ENCODE measurements around the gene ACSS1.

The ACSS1 gene

DNA sequence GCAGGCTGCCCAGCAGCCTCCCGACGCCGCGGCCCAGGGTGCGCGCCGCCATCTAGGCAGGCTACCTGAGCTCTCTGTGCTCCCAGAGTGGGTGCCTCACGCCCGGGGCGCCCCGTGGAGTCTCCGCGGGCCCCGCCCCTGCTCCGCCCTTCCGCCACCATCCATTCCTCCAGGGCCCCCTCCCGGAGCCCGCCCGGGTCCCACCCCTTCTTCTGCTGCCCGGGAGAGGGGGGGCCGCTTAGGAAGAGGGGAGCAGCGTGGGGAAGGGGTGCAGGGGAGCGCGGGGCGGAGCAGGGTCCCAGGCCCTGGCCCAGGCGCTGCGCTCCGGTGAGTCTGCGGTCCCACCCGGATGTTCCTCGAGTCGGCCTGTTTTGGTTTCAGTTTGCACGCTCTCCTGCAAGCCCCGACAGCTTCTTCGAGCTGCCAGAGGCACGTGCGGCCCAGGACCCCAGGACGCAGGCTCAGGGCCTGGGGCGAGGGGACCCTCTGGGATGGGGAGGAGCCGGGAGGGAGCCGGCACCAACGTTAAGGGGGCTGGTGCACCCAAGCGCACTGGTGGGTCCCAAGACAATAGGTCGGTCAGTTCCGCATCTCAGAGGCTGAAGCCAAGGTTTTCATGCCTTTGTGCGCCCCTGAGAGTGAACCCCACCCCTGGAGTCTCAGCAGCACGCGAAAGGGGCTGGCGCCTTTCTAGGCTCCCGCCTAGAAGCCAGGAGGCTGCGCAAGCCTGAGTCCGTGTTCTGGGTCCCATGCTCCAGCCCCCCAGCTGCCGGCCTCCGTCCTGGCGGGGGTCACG is at the start of gene ACSS1:
Gene ACSS1 (minus strand): TSS at position 89 of the 796 bp plus-strand sequence. CDS start 37 bp downstream, at position 52.
- DNase-seq = peak; percentile 21

DNA sequence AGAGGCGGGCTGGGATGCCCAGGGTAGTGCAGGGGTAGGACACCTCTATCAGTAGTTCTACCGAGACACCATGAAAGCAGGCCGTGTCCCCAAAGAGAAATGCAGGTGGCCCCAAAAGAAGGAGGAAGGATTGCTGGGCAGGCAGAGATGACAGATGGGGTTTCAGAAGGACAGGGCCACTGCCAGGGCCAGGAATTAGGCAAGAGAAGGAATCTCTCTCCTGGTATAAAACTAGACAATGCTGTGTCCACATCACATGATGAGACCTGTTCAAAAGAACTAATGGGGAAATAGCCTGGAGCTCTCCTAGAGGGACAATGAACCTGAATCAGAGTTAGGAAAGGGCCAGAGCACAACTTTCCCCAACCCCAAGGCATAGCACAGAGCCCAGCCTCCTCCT is 45.6 kb upstream of the ACSS1 start:
- DNase-seq = no peak

DNA sequence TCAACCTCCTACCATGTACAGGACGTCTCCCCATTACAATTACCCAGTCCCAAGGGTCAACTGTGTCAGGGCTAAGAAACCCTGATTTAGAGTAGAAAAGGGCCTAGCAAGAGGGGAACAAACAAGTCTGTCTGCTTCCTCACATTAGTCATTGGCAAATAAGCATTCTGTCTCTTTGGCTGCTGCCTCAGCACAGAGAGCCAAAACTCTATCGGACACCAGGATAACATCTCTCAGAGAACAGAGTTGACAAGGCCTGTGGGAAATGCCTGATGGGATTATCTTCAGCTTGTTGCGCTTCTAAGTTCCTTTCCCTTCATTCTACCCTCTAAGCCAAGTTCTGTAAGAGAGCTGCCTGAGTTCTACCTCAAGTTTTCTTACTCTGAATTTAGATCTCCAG is 43.0 kb upstream of the ACSS1 start:
- no peak for DNase-seq

- no peak for DNase-seq
Observed at GRCh38 chr20:25099601-25100140, 41.7 kb upstream of the ACSS1 start.

GRCh38 chr20:25097498-25097897 is 39.6 kb upstream of the ACSS1 start:
- DNase-seq = no peak

- no peak for DNase-seq
Observed at GRCh38 chr20:25090492-25091429, 32.8 kb upstream of the ACSS1 start.

GRCh38 chr20:25089662-25090061 is 31.7 kb upstream of the ACSS1 start:
- DNase-seq = no peak

- no peak for DNase-seq
Observed at GRCh38 chr20:25089096-25089495, 31.2 kb upstream of the ACSS1 start.

GRCh38 chr20:25088267-25088666 is 30.3 kb upstream of the ACSS1 start:
- DNase-seq = no peak

- no peak for DNase-seq
Observed at GRCh38 chr20:25087186-25087929, 29.4 kb upstream of the ACSS1 start.

DNA sequence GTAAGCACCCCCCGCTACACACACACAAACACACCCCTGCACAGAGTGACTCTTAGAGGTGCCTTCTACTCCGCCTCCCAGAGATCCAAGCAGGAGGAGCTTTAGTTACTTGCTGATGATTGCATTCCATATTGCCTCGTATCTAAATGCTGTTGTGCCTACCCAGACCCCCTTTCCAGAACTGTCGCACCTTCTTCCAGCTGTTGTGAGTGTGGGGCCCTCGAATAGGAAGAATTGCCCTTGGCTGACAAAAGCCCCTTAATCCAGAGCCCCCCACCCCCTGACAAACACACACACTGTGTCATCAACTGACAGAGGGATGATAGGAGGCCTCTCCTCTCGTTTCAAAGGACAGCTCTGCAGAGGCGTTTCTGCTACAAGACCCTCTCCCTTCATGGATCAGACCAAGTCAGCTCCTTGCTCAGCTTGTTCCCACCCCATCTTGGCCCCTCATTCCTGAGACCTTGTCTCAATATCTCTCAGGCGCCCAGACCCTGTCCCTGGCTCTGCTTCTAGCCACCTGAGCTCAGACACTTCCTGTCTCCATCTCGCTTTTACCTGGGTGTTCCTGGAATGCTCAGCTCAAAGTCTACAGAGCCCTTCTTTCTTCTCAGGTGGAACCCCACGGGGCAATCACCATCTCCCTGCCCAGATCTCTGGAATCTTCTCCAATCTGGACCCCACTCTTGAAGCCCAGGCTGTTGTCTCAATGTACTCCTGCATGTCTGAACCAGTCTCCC is 28.0 kb upstream of the ACSS1 start:
- no peak for DNase-seq

DNA sequence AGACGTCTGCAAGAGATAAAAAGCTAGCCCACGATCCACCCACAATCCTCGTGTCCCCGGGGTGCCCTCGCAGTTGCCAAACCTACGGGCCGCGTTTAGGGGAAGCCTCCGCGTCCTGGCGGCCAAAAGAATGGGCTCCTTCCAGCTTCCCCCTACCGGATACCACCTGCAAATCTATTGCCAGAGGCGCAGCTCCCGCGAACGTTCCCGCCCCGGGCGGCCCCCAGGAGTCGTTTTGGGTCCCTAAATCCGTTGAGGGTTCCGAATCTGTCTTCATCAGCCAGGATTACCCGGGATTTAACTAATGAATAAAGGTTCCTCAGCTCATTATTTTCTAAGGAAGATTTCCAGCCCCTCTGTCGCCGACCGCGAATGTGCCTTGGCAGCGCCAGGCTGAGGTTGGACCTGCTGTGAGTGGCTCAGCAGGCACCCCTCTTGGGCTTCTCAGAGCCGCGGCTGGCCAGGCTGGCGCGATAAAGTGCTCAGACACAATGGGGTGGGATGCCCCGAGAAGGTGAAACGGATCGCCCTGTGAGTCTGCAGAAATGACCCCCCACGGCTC is 26.8 kb upstream of the ACSS1 start:
- no peak for DNase-seq

DNA sequence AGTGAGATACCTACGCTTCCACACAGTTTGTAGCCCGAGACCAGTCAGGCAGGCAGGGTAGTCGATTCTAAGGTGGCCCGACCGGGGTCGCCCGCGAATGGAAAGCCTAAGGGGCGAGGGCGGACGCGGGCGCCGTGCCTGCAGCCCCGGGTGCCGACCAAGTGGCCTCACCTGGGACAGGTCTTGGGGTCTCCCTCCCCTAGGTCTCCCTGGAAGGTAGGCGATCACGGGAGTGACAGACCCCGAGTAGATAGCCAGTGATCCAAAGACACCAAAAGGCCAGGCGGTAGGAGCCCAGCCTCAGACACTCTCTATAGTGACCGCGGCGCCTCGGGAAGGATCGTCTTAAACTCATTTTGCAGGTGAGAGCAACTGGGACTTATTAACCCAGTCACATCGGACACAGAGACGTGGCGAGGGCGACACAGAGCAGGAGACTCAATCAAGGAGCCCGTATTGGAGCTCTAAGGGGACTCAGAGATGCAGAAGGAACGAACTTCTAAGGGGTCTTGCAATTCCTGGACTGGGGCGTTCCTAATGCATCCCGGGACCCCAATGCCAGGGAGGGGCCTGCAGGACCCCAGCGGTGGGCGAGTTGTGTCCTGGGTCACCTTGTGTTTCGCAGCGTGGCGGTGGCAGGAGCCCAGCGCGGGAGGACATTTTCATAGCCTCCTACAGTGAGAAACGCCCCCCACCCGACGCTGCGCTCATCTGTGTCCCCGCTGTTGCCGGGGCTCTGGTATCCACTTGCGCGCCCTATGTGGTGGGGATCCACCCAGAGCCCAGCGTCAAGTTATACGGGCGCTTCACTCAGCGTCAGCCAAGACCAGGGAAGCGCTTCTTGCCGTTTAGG is 26.1 kb upstream of the ACSS1 start:
- DNase-seq = no peak

DNA sequence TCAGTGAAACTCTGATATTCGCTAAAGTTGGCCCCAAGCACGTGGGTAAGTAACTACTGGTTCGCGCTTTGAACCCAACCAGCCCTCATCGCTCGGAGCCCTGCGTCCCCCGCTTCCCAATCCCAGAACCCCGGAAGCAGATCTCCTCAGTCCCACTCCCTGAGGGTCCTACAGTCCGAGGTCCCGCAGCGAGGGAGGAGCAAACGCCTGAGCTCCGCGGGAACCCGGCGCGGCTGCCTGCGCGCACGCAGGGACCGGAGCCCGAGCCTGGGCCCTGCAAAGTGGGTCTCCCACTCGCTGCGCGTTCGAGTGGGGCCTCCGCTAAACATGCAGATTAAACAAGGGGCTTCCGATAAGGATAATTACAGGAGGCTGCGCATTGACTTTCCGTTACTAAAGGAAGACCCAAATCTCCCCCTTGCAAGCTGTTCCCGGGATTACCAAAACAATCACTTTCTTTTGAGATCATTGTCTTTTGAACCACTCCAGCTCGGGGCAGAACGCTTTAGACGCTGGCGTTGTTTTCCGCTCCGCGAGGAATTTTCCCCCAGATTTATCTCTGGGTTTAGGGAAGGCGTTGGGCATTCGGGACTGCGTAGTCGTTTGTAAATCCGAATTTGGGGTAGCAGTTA is 25.3 kb upstream of the ACSS1 start:
- no peak for DNase-seq

GRCh38 chr20:25082498-25082873 is 24.5 kb upstream of the ACSS1 start:
- DNase-seq = no peak

GRCh38 chr20:25081730-25082497 is 24.0 kb upstream of the ACSS1 start, which contains the start of gene VSX1:
Gene VSX1, minus strand, starts transcription at chr20:25082141. Its CDS starts 45 bp downstream, at chr20:25082096.
- no peak for DNase-seq

- no peak for DNase-seq
Observed at GRCh38 chr20:25081065-25081729, 23.3 kb upstream of the ACSS1 start.

GRCh38 chr20:25079171-25079570 is 21.2 kb upstream of the ACSS1 start:
- DNase-seq = no peak

GRCh38 chr20:25078662-25079061 is 20.7 kb upstream of the ACSS1 start:
- DNase-seq = no peak
